HEK293 (cell line): Measurements from ENCODE around the gene TTC34.
"Not testable (repeated sequence)": the region's sequence is repeated elsewhere in the genome, so short reads cannot be mapped to it uniquely, and the experiment has no call there.

ENCODE experiments used
- ZNF248 ChIP-seq: fragments of 450-650 bp; formaldehyde crosslinking; IDR thresholded peaks from 2 replicates; pipeline ENCODE4 v1.5.1; 2017; ENCODE audit warnings: missing biosample characterization, missing genetic modification characterization
- ZNF274 ChIP-seq, 2 experiments: fragments of 200-500 bp in 1 of 2; fragments of 450-650 bp in 1 of 2; sonication (Bioruptor generic) in 1 of 2; formaldehyde crosslinking in 1 of 2; IDR thresholded peaks; 2 replicates each; pipeline versions ENCODE4 v1.5.1 to v1.6.1; 2014 to 2016; ENCODE audit warnings: borderline replicate concordance in 1 of 2, inconsistent platforms in 1 of 2, low read length in 1 of 2, missing biosample characterization in 1 of 2, missing genetic modification characterization in 1 of 2
- ZNF792 ChIP-seq: fragments of 450-650 bp; formaldehyde crosslinking; IDR thresholded peaks from 2 replicates; pipeline ENCODE4 v1.5.1; 2016; ENCODE audit warnings: missing biosample characterization, missing genetic modification characterization
- TF ChIP-seq, protein P1 (sequence below): fragments of 450-650 bp; formaldehyde crosslinking; IDR thresholded peaks from 2 replicates; pipeline ENCODE4 v1.5.1; 2016; ENCODE audit warnings: missing biosample characterization, missing genetic modification characterization

DNA sequence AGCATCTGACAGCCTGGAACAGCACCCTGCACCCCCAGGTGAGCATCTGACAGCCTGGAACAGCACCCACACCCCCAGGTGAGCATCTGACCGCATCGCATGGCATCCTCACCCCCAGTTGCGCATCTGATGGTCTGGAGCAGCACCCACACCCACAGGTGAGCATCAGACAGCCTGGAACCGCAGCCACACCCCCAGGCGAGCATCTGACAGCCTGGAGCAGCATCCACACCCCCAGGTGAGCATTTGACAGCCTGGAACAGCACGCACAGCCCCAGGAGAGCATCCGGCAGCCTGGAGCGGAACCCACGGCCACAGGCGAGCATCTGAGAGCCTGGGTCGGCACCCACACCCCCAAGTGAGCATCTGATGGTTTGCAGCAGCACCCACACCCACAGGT, 118.6 kb downstream of the TTC34 start:
- TF ChIP-seq, protein P1, sequence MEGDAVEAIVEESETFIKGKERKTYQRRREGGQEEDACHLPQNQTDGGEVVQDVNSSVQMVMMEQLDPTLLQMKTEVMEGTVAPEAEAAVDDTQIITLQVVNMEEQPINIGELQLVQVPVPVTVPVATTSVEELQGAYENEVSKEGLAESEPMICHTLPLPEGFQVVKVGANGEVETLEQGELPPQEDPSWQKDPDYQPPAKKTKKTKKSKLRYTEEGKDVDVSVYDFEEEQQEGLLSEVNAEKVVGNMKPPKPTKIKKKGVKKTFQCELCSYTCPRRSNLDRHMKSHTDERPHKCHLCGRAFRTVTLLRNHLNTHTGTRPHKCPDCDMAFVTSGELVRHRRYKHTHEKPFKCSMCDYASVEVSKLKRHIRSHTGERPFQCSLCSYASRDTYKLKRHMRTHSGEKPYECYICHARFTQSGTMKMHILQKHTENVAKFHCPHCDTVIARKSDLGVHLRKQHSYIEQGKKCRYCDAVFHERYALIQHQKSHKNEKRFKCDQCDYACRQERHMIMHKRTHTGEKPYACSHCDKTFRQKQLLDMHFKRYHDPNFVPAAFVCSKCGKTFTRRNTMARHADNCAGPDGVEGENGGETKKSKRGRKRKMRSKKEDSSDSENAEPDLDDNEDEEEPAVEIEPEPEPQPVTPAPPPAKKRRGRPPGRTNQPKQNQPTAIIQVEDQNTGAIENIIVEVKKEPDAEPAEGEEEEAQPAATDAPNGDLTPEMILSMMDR = not testable (repeated sequence)
- not testable (repeated sequence) for TF ChIP-seq ZNF792 (tag by site-specific recombination); ZNF274 (IDR thresholded peaks at IDR 0.05; ENCODE audit: low read length); ZNF274 (tag by site-specific recombination; IDR thresholded peaks at IDR 0.05; ENCODE audit: borderline replicate concordance); ZNF248
